Endodermal cell (in vitro differentiated cells): ENCODE data around the gene PRKCD. TPM values are rescaled to one million over a fixed set of nuclear protein-coding genes. Genes with fewer than 3 reads are reported as not detected.

Source experiments
- DNase-seq: peaks from one replicate; pipeline ENCODE4 v3.0.0-alpha.2; 2017
- H3K27ac ChIP-seq: 2 replicates; pipeline ENCODE4 v1.5.1; 2013; ENCODE audit warnings: mild to moderate bottlenecking, low read depth, low read length, moderate library complexity
- H3K27me3 ChIP-seq: 2 replicates; pipeline ENCODE4 v1.6.1; 2013; ENCODE audit warnings: mild to moderate bottlenecking, low read length, moderate library complexity; ENCODE audit not compliant: insufficient read depth, control insufficient read depth, poor library complexity, severe bottlenecking
- H3K36me3 ChIP-seq: 2 replicates; pipeline ENCODE4 v1.7.0; 2013; ENCODE audit warnings: mild to moderate bottlenecking, low read length, moderate library complexity; ENCODE audit not compliant: control insufficient read depth, insufficient read depth
- H3K4me1 ChIP-seq: one replicate; pipeline ENCODE4 v1.7.0; 2013; ENCODE audit warnings: low read length; ENCODE audit not compliant: control insufficient read depth, insufficient read depth
- H3K4me3 ChIP-seq: 2 replicates; pipeline ENCODE4 v1.5.1; 2013; ENCODE audit warnings: mild to moderate bottlenecking, low read length, moderate library complexity
- H3K9ac ChIP-seq: 2 replicates; pipeline ENCODE4 v1.6.1; 2013; ENCODE audit warnings: mild to moderate bottlenecking, low read length, moderate library complexity; ENCODE audit not compliant: poor library complexity, severe bottlenecking; ENCODE audit errors: extremely low read depth
- H3K9me3 ChIP-seq: 2 replicates; pipeline ENCODE4 v1.6.1; 2013; ENCODE audit warnings: mild to moderate bottlenecking, low read length, moderate library complexity; ENCODE audit not compliant: control insufficient read depth
- H3K27ac Mint-ChIP-seq: 2 replicates; pipeline ENCODE4 v1.8.0; 2020; ENCODE audit warnings: mixed read lengths
- H3K27me3 Mint-ChIP-seq: 2 replicates; pipeline ENCODE4 v1.8.0; 2021; ENCODE audit warnings: mild to moderate bottlenecking, mixed read lengths; ENCODE audit not compliant: insufficient read depth
- H3K36me3 Mint-ChIP-seq: 2 replicates; pipeline ENCODE4 v1.8.0; 2020; ENCODE audit warnings: low read depth, mixed read lengths
- H3K4me1 Mint-ChIP-seq: 2 replicates; pipeline ENCODE4 v1.8.0; 2020; ENCODE audit warnings: mixed read lengths
- H3K4me3 Mint-ChIP-seq: 2 replicates; pipeline ENCODE4 v1.8.0; 2020; ENCODE audit warnings: mild to moderate bottlenecking, moderate library complexity, mixed read lengths
- H3K9me3 Mint-ChIP-seq: 2 replicates; pipeline ENCODE4 v1.8.0; 2020; ENCODE audit warnings: mild to moderate bottlenecking, mixed read lengths
- CTCF ChIP-seq: fragments of 200-600 bp; sonication (generic); conservative IDR thresholded peaks from 2 replicates; pipeline ENCODE4 v1.5.0; 2021; ENCODE audit warnings: antibody characterized with exemption, mild to moderate bottlenecking
- WGBS, 2 experiments: methylation state at CpG; one replicate each; pipeline versions ENCODE4 v1.1.5 to v1.1.7; 2013; ENCODE audit warnings: missing lambda C conversion rate in 2 of 2, mixed read lengths in 1 of 2; ENCODE audit not compliant: insufficient coverage in 1 of 2, insufficient read length in 1 of 2; 5-methylcytosine and 5-hydroxymethylcytosine counted together
- total RNA-seq, 2 donors: library from RNA; stranded (reverse); fragmentation: NEBNext Ultra II Directional in 1 of 2; extraction: Animal tissue kit (Norgen Biotek cat#: 25700) in 1 of 2; gene quantifications; 2 replicates in 1 of 2; 3 replicates in 1 of 2; pipeline ENCODE4 v1.2.1, GENCODE V29; 2021

PRKCD gene
- total RNA-seq, 2 donors from 2014 or later = 19.9 to 26.6 TPM

GRCh38 chr3:53120336-53120735 lies 40.7 kb upstream of the PRKCD start:
- Mint-ChIP-seq H3K27ac (peak overlapping the region; percentile 64), H3K4me1 (peaks cover 9% of the 10 kb centered on the region), H3K4me3 (no peak overlapping the region), H3K27me3 (no peaks in the 10 kb centered on the region), H3K36me3 (peaks cover 53% of the 10 kb centered on the region), H3K9me3 (no peaks in the 10 kb centered on the region)
- no peaks in the 10 kb centered on the region for H3K9me3 ChIP-seq
- no peak overlapping the region for H3K4me3 ChIP-seq
- no peak overlapping the region for H3K27ac ChIP-seq
- WGBS, 2 experiments = 82 to 100% methylated on average over 1 to 5 of the region's 5 CpGs
- peak; percentile 46 for DNase-seq
- no peaks in the 10 kb centered on the region for H3K27me3 ChIP-seq
- peaks cover 10% of the 10 kb centered on the region for H3K4me1 ChIP-seq
- H3K9ac ChIP-seq = no peak overlapping the region
- H3K36me3 ChIP-seq = peaks cover 74% of the 10 kb centered on the region
- TF ChIP-seq CTCF = no peak

GRCh38 chr3:53122255-53122932 lies 38.6 kb upstream of the PRKCD start:
- WGBS, 2 experiments = 94 to 95% methylated on average over 3 to 4 of the region's 4 CpGs
- Mint-ChIP-seq H3K27ac (no peak overlapping the region), H3K36me3 (peaks cover 50% of the 10 kb centered on the region)

GRCh38 chr3:53122933-53123305 lies 38.1 kb upstream of the PRKCD start:
- Histone ChIP-seq H3K27me3 (no peaks in the 10 kb centered on the region), H3K9me3 (no peaks in the 10 kb centered on the region), H3K4me3 (no peak overlapping the region), H3K36me3 (peaks cover 74% of the 10 kb centered on the region), H3K9ac (no peak overlapping the region), H3K4me1 (peaks cover 10% of the 10 kb centered on the region), H3K27ac (no peak overlapping the region)
- no peak for DNase-seq
- H3K27ac Mint-ChIP-seq = no peak overlapping the region
- no peaks in the 10 kb centered on the region for H3K9me3 Mint-ChIP-seq
- WGBS, 2 experiments = 85 to 100% methylated on average over 1 of the region's 1 CpG
- H3K27me3 Mint-ChIP-seq = no peaks in the 10 kb centered on the region
- no peak overlapping the region for H3K4me3 Mint-ChIP-seq
- H3K4me1 Mint-ChIP-seq = peaks cover 9% of the 10 kb centered on the region
- H3K36me3 Mint-ChIP-seq = peaks cover 48% of the 10 kb centered on the region
- TF ChIP-seq CTCF = no peak

More at GRCh38 chr3:53122255-53122932, 38.6 kb upstream of the PRKCD start:
- no peaks in the 10 kb centered on the region for H3K27me3 Mint-ChIP-seq
- H3K9me3 Mint-ChIP-seq = no peaks in the 10 kb centered on the region
- H3K27ac ChIP-seq = no peak overlapping the region
- no peaks in the 10 kb centered on the region for H3K9me3 ChIP-seq
- no peak overlapping the region for H3K4me3 Mint-ChIP-seq
- no peak overlapping the region for H3K4me3 ChIP-seq
- H3K36me3 ChIP-seq = peaks cover 78% of the 10 kb centered on the region
- peak; percentile 15 for DNase-seq
- no peak for TF ChIP-seq CTCF
- no peak overlapping the region for H3K9ac ChIP-seq
- no peaks in the 10 kb centered on the region for H3K27me3 ChIP-seq
- peaks cover 9% of the 10 kb centered on the region for H3K4me1 Mint-ChIP-seq
- peaks cover 10% of the 10 kb centered on the region for H3K4me1 ChIP-seq
